GM18508 (cell line): ENCODE data around the gene NTN1.

ENCODE experiments used
- ATAC-seq: cut with Tn5 transposase; IDR thresholded peaks from one replicate; pipeline ENCODE4 v1.9.1; 2021; ENCODE audit warnings: moderate number of reproducible peaks; ENCODE audit not compliant: insufficient read depth, unreplicated experiment

Gene NTN1

DNA sequence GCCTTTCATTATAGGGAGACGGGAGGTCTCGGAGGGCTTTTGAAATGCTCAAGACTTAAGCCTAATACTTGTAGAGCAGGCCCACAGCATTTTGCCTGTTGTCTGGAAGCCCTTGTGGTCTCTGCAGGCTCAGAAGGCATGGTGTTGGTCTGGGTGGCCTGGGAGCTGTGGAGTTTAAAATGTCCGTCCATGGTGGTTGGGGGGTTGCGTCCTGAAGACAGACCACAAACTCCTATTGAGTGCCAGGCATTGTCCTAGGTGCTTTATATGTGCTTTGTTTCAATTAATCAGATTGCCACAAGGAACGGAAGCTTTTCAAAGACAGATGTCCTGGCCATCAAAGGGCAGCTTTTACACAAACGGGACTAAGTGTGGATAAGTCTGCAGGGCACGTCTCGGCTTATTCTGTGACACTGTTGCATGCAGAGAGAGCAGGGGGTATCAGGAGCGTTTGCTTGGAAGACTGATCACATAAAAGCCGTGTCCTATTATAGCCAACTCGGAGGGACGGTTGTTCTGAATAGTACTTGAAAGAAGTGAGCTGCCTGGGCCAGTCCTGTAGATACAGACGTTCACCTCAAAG is 7.8 kb downstream of the NTN1 start:
- ATAC-seq = no peak

DNA sequence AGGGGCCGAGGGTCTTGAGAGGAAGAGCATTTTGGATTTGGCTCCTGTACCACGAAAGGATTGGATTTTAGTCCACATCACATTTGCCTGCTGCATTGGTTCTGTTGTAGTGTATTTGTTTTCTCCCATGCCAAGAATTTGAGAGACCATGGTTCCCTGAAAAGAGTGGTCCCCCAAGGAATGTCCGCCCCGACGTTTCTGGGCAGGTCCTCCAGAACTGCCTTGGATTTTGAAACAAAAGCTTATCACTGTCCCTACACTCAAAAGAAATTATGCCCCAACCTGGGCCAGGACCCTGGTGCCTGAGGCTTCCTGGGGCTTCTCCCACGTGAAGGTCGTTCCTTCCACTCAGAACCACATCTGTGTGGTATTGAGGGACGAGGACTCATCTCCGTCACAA is 10.8 kb downstream of the NTN1 start:
- ATAC-seq = no peak

DNA sequence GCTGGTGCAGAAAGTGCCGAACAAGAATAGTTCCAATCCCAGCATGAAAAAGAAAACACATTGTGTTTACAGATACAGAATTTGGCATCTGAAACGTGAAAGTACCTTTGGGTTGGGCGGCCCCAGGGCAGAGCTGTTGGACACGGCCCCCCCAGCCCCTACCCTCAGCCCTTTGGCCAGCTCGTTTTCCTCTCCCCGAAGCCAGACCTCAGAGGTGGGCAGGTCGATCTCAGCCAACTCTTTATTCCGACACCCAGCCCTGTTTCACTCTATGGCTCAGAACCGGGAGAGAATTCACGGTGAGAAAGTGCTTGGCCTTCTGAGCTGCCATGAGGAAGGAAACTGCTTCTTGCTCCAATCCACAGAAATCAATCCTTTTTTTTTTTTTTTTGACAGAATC is 11.3 kb downstream of the NTN1 start:
- ATAC-seq = no peak

DNA sequence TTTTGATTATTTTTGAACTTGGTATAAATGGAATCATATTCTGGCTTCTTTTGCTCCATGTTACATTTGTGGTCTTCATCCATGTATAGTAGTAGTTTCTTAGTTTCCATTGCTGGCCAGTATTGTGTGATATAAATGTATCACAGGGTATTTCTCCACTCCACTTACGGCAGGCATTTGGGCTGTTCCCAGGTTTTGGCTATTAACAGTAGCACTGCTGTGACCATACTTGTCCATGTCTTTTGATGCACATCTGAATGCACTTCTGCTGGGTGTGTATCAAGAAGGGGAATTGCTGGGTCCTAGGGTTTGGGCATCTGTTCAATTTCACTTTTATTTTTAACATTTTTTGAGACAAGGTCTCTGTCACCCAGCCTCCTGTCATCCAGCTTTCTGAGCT is 13.9 kb downstream of the NTN1 start:
- no peak for ATAC-seq

DNA sequence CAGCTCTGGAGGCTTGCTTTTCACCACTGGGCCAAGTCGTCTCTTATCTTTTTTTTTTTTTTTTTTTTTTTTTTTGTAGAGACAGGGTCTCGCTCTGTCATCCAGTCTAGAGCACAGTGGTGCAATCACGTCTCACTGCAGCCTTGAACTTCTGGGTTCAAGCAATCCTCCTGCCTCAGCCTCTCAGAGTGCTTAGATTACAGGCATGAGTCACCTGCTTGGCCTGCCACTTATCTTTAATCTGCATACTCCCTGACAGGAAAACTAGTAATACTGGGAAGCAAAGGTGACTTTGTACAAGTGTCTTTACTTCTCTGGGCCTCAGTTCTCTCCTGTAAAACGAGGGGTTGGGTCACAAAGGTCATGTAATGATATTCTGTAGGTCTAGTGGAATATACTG is 15.0 kb downstream of the NTN1 start:
- ATAC-seq = no peak

DNA sequence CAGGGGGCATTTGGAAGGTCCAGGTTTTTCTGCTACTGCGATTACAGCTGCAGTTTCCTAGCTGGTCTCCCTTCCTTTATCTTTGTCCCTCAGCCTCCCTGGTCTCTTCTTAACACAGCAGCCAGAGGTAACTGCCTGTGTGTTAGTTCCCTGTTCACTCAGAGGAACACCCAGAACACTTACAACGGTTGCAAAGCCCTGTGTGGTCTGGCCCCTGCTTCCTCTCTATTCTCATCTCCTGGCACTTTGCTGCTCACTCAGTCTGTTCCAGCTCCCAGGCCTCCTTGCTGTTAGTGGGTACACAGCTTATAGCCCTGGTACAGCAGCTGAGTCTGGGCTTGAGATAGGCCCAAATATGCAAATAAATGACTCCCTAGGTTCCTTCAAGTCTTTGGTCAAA is 16.4 kb downstream of the NTN1 start:
- ATAC-seq = no peak

DNA sequence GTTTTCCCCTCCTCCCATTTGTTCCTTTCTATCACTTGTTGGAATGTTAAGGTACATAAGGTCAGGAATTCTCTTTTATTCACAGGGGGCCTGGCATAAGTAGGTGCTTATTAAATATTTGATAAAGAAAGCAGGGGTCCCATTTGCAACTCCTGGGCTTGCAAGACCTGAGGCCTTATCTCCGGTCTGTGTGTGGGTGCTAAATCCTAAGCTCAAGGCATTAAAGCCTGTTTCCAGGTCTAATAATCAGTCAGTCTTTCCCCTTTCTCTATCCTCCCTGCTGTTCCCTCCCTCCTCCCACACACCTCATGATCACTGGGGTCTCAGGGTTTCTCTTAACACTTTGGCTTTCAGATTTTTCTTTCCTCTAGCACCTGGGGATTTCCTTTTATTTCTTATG is 17.1 kb downstream of the NTN1 start:
- ATAC-seq = no peak

DNA sequence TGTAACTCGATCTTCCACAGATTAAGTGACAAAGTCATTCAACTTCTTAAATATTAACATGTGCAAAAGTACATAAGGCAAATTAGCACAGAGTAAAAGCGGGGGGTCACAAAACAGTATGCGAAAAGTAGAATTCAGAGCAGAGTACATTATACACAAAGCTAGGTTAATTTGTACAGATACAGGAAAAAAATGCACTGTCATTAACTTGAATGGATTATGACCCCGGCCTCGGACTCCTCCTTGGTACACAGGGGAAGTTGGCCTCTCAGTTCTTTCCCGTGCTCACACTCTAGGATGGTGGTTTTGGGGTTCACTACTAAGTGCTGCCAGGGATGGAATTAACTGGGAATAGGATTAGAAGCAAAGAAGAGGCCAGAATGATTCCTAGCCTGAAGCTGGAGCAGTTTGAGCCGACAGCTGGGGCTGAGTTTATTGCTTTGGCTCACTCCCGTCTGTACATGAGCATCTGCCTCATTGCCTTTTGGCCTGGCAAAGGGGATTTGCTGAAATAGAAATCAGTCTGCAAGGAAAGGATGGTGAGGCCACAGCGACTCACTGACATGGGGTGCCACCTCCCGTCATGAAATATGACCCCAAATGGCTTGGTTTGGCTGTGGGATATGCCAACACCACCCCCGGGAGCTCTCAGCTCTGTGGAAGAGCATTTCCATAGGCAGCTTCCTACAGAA is 23.6 kb downstream of the NTN1 start:
- ATAC-seq = no peak

DNA sequence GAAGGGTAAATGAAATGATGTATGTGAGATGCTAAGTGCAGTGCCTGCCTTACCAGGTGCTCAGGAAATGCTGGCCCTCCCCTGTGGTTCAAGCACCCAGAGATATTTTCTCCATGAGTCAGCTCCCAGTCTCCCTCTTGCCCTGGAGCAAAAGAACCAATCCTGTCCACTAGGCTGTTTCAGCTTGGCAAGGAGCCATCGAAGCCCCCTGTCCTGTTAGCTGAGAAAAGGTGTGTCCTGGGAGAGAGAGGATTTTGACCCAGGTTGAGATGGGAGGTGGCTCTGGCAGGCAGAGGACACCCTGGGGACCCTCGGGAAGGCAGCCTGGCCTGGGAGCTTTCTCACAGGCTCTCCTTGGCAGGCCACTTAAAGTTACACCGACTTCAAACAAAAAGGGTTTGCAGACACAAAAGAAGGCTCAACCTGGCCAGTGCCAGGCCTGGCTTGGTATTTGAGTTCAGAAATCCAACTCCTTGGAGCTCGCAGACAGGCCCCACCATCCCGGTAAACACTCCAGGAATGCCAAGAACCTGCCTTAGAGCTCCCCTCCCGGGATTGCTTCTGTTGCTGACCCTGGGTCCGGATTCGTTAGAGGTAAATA is 29.6 kb downstream of the NTN1 start:
- ATAC-seq = no peak

DNA sequence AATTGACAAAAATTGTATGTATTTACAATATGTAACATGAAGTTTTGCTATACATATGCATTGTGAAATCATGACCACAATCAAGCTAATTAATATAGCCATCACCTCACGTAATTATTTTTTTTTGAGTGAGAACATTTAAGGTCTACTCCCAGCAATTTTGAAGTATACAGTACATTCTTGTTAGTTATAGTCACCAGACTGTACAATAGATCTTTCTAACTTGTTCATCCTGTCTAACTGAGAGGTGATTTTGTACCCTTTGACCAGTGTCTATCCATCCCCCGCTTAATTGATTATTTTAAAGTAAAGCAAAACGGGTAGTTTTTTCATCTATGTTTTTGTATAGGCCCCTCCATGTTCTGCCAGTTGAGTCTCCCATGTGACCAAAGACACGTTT is 30.3 kb downstream of the NTN1 start:
- no peak for ATAC-seq

DNA sequence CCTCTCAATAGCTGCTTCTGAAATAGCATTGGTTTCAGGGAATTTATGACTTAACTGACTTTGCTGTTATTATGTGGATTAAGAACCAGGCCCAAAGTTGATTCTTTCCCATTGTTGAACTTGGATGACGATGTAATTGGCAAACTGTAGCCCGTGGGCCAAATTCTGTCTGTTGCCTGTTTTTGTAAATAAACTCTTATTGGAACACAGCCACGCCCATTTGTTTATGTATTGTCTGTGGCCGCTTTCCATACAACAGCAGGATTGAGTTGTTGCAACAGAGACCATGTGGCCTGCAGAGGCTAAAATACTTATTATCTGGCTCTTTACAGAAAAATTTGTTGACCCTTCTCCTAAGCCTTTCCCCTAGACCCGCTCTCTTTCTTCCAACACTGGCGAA is 31.6 kb downstream of the NTN1 start:
- ATAC-seq = no peak

DNA sequence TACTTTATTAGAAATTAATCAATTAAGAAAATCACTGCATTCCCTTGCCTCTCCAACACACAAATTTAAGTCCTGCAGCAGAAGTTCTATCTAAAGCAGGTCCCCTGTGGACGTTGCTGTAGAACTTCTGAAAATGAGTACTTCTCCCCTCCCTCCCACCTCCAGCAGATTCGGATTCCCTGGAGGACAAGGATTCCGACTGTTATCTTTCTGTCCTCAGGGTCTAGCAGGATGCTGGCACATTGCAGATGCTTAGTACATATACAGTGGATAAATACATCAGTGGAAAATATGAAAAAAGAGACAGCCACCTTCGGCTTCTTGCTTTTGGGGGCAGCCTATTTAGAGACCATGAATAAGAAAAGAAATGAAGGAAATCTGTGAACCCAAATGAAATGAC is 32.1 kb downstream of the NTN1 start:
- no peak for ATAC-seq

DNA sequence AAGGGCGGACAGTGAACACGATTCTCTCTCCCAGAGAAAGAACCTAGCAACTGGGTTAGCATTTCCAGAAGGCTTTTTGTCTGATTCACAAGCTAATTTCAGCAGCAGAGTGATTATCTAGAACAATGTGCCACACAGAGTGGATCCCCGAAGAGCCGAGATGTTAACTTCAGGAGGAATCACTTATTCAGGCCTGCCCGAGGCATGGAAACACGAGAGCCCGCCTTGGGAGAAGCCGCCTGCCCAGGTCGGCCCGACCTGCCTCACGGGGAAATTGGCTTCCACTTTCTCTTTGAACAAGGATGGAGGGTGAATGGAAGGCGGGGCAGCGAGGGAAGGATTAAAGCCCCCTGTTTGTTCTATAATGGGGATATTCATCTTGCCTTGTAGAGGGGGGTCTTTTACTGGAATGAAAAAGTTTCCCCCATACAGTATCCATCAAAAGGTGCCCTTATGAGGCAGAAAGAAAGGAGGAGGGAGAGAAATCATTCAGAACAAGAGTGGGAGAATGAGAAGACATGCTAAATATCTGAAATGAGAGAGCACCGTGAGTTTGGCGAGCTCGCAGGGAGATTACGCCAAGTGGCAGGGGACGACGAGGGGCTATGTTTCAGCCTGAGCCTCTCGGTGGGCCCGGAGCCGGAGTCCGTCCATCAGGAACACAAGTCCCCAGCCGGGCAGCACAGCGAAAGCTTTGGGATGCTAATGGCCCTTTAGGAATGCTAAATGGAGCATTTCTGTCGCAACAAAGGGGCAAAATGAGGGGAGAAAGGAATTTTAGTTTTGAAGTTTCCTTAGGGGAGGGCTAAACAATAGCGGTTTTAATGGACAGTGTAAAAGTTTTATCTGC is 33.0 kb downstream of the NTN1 start:
- ATAC-seq = no peak

DNA sequence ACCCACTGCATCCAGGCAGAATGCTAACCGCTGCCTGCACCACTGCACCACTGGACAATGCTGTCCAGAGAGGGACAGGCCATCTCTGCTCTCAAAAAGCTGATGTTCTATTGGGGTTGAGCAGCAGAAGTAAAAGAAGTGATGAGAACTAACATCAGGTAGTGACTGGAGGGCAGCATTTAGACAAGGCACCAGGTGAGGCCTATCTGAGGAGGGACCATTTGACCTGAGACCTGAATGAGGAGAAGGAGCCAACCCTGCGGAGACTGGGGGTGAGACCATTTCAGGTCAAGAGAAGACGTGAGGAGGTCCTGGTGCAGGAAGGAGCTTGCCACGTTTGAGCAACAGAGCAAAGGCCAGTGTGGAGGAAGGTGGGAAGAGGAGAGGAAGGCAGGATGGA is 34.0 kb downstream of the NTN1 start:
- ATAC-seq = no peak

DNA sequence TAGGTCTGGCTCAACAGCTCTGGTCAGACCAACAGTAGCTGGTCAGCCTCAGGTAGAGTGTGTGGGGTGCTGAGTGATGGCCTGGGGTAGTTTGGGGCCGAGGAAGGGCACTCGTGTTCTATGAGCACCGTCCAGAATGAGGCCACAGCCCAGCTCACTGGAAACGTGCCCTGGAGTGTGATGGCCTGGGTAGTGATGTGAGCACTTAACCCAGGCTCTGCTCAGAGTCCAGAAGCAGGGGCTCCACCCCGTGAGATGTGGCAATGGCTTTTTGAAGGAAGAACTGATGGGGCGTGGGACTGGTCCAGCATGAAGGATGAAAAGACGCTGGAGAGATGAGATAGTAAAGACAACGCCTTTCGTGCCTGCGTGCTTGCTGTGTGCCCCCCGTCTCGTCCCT is 35.3 kb downstream of the NTN1 start:
- ATAC-seq = no peak

DNA sequence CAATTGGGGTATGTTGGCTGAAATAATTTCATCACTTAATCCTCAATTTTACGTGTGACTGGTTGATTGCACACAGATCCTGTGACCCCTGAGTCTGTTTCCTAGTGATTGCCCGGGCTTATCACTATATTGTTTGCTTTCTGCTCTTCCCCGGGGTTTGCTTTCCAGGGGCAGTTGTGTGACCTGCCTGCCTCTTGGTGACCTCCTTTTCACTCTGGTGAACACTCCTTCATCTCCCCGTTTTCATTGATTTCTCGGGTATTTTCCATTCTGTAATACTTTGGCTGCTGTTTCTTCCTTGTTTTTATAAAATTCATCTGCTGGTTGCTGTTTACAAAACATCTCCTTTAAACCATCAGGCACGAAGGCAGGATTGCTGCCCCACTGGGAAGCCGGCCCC is 36.0 kb downstream of the NTN1 start:
- no peak for ATAC-seq

DNA sequence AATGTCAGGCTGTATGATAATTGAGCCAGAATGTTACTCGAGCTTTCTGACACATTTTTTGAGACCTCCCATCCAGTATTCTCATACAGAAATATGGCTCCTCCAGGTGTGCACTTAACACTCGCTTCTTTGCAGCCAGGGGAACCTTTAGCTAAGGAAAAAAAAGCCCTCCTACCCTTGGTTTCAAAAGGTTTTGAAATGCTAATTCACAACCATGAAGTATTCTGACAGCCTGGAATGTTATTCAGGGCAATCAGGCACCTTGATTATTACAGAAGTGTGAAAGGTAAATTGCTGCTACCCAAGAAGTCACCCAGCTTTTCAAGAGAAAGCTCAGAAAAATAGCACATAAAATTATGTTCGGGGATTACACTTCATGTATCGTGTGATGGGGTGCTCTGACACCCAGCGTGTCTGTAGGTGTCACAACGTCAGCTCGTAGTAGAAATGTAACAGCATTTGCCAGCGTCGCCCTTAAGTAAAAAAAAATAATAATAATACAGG is 41.1 kb downstream of the NTN1 start:
- no peak for ATAC-seq

DNA sequence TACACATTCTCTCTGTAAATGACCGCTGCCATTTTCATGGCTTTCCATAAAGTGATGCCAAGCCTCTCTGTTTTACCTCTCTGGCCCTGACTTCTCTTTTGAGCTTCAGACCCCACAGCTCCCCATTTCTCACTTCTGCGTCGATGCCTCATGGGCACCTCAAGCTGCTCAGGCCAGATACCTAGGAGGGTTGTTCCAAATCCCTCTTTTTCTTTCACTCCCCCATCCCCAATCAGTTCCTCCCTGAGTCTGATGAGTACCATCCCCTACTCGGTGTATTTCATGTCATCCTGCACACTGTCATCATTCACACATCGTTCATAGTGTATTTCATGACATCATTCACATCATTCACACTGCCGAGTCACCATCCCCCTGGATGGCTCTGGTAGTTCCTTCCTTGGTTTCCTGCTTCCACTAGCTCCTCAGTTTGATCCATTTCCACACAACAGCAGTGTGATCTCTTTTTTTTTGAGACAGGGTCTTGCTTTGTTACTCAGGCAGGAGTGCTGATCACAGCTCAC is 43.1 kb downstream of the NTN1 start:
- ATAC-seq = no peak

DNA sequence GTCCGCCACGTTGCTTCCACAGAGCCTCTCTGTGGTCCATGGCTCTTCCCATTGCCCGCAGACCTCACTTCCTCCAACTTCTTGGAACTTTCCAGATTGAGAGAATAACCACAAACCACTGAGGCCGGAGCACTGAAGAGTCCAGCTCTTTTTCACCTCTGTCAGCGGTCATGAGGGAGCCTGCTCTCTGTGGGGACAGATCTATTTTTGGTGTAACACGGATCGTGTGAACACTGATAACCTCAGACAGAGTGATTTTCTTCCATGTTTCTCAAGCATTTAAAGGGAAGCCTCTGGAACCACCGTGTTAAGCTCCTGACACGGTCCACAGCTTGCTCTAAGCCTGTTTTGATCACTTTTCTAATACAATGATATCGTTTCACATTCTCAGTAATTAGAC is 49.7 kb downstream of the NTN1 start:
- ATAC-seq = no peak

DNA sequence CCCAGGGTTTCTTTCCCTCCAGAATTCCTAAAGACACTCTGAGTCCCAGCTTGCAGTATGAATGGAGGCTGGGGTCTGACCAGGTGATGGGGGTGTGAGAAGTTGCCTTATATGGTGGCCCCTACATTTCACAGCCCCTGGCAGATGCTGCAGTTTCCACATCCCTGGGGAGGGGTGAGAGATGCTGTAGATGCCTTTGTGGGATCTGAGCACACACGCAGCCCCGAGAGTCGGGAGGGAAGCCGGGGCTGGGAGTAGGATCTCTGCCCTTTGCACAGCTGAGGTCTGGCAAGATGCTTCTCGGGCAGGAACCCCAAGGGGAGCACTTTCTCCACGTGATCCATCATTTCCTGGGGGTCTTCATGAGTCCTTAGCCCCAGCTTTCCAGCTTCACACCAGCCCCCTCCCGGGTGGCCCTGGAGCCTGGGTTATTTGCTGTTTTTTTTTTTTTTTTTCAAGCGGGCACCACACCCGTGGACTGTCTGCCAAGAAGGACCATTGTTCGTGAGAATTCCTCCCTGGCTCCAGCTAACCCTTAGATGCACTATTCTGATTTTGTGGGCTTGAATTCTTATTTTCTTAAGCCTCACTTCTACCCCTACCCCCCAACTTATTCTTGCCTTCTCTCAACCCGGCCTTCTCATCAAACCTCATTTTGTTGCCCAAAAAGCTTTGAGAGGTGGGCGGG is 50.6 kb downstream of the NTN1 start:
- ATAC-seq = no peak
